Brain pericyte (primary cell): Measurements from ENCODE around the gene TXNDC11.
"Not testable (repeated sequence)": the region's sequence is repeated elsewhere in the genome, so short reads cannot be mapped to it uniquely, and the experiment has no call there.

ENCODE experiments used
- DNase-seq: peaks from one replicate; pipeline ENCODE4 v3.0.0-alpha.2; 2012; ENCODE audit warnings: low read depth, low spot score

TXNDC11 gene, protein sequence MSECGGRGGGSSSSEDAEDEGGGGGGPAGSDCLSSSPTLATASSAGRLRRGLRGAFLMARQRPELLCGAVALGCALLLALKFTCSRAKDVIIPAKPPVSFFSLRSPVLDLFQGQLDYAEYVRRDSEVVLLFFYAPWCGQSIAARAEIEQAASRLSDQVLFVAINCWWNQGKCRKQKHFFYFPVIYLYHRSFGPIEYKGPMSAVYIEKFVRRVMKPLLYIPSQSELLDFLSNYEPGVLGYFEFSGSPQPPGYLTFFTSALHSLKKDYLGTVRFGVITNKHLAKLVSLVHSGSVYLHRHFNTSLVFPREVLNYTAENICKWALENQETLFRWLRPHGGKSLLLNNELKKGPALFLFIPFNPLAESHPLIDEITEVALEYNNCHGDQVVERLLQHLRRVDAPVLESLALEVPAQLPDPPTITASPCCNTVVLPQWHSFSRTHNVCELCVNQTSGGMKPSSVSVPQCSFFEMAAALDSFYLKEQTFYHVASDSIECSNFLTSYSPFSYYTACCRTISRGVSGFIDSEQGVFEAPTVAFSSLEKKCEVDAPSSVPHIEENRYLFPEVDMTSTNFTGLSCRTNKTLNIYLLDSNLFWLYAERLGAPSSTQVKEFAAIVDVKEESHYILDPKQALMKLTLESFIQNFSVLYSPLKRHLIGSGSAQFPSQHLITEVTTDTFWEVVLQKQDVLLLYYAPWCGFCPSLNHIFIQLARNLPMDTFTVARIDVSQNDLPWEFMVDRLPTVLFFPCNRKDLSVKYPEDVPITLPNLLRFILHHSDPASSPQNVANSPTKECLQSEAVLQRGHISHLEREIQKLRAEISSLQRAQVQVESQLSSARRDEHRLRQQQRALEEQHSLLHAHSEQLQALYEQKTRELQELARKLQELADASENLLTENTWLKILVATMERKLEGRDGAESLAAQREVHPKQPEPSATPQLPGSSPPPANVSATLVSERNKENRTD

DNA sequence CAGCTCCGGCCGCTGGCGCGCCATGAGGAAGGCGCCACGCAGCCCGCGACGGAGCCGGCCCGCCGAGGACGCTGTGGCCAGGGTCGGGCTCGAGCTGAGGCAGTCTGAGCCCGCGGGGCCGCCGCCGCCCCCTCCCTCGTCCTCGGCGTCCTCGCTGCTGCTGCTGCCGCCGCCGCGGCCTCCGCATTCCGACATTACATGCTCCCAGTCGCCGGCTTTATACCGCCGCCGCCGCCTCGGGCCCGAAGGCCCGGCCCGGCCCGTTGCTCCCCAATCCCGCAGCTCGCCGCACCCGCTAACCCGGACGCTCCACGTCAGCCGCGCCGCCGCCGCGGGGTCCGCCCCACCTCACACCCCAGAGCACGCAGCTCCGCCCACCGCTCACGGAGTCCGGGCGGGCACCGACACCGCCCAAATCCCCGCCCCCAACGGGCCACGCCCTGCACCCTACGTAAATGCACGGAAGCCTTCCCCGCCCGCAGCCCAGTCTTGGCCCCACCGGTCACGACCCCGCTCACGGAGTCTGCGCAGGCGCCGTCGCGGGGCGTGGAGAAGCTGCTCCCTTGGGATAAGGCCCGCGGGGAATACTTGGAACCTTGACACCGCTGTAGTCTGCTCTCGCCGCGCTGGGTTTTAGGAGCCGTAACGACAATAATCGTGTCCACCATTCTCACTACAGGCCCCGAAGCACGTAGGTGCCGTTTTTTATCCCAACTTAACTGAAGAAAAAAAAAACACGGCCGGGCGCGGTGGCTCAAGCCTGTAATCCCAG lies at the start of gene TXNDC11:
TSS of gene TXNDC11 (minus strand) at position 322 of the 772 bp plus-strand sequence. CDS start at position 195, 127 bp downstream.
- peak; percentile 94 for DNase-seq

DNA sequence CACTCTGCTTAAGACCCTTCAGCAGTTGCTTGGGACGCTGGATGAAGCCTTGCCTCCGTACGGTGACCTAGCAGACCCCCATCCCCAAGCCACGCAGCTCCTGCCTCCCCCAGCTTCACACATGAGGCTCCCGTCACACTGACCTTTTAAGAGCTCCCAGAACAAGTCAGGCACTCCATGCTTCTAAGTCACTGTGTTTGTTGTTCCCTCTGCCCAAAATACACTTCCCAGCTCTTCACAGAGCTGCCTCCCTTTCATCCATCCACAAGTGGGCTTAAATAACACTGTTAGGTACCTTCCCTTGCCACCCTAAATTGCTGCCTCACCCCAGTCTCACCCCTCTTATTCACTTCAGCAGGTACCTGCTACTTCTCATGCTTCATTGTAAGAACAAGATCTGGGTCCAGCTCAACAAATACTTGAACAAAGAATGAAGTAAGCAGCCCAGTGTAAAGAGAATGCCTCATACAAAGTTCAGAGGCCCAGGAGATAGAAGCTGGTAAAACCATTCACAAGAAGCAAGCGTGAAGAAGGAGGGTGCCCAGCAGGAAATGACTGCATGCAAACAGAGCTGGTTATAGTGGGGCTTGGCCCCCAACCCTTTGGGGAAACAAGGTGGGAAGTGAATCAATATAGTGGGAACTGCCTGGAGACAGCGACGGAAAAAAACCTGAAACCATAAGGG lies 48.6 kb upstream of the TXNDC11 start:
- no peak for DNase-seq

DNA sequence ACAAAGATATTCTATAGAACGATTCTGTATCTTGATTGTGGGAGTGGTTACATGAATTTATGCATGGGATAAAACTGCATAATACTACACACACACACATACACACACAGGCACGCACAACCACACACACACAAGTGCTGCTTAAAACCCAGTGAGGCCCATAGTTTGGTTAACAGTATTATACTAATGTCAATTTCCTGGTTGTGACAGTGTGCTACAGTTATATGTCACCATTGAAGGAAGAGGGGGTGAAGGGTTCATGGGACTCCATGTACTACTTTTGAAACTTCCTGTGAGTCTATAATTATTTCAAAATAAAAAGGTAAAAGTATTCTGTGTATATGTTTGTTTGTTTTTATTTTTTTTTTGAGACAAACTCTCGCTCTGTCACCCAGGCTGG lies 46.3 kb upstream of the TXNDC11 start:
- DNase-seq: no peak

DNA sequence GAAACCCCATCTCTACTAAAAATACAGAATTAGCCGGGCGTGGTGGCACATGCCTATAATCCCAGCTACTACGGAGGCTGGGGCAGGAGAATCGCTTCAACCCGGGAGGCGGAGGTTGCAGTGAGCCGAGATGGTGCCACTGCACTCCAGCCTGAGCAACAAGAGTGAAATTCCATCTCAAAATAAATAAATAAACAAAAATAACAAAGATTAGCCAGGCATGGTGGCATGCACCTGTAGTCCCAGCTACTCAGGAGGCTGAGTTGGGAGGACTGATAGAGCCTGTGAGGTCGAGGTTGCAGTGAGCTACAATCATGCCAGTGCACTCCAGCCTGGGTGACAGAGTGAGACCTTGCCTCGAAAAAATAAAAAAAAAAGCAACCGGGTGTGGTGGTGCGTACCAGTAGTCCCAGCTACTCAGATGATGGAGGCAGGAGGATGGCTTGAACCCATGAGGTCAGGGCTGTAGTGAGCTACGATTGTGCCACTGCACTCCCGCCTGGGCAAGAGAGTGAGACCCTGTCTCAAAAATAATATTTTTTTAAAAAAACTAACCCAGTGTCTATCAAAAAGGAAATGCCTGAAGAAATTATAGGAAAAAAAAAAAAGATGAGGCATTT lies 42.4 kb upstream of the TXNDC11 start:
- not testable (repeated sequence) for DNase-seq

DNA sequence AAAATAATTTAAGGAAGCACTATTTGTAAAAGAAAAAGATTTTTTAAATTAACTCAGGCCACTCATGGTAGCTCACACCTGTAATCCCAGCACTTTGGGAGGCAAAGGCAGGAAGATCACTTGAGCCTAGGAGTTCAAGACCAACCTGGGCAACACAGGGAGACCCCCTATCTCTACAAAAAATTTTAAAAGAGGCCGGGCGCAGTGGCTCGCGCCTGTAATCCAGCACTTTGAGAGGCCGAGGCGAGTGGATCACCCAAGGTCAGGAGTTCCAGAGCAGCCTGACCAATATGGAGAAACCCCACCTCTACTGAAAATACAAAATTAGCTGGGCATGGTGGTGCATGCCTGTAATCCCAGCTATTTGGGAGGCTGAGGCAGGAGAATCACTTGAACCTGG lies 41.7 kb upstream of the TXNDC11 start:
- DNase-seq: not testable (repeated sequence)

DNA sequence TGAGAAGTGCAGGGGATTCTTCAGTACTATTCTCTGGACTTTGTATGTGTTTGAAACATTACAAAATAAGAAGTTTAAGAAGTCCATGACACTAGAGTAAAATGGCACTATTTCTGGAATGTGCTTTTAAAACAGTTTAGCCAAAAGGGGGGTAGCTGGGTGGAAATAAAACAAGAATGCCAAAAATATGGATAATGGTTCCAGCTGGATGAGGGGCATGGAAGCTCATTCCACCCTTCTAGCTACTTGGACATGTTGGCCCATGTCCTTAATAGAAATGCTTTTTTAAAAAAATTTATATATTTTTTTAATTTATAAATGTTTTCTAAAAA lies 41.3 kb upstream of the TXNDC11 start:
- DNase-seq: no peak

DNA sequence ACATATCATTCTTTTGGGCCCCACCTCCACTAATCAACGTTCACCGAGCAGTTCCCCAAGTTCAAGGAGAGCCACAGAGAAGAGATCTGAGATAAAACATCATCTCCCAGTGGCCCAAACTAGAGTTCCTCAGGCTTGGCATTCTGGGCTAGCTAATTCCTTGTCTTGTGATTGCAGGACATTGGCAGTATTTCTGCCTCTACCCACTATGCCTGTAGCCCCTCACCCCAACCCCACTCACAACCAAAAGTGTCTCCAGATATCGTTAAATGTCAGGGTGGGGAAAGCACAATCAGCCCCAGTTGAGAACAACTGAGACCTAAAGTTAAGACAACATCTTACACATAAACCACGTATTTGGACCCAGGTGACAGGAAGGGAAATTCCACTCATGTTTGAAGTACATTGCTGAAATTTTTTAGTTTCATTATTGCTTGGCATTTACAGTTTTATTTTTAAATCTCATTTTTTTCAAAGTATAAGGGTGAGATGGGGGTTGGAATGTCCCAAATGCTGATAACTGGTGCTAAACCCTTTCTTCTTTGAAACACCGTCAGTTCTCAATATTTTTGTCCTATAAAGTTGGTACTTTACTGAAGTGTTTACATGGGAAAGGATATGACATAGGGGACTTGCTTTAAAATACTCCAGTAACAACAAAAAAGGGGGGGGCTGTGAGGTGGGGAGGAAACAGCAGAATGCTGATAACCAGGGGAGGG lies 40.8 kb upstream of the TXNDC11 start:
- no peak for DNase-seq

DNA sequence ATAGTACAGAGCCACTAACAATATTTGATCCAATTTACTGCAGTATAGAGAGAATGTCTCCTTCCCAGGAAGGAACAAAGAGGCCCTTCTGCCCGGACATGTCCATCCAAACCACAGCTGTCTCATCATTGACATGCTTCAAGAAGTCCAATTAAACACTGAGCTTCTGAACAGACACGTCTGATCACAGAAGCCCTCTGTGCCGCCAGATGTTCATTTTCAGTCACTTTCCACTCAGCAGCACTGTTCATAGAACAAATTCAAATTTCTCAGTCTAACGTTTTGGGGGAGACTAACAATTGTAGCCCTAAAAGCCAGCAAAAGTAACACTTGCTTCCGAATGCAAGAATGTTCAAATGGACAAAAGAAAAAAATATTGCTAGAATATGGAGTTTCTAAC lies 39.1 kb upstream of the TXNDC11 start:
- DNase-seq: no peak

DNA sequence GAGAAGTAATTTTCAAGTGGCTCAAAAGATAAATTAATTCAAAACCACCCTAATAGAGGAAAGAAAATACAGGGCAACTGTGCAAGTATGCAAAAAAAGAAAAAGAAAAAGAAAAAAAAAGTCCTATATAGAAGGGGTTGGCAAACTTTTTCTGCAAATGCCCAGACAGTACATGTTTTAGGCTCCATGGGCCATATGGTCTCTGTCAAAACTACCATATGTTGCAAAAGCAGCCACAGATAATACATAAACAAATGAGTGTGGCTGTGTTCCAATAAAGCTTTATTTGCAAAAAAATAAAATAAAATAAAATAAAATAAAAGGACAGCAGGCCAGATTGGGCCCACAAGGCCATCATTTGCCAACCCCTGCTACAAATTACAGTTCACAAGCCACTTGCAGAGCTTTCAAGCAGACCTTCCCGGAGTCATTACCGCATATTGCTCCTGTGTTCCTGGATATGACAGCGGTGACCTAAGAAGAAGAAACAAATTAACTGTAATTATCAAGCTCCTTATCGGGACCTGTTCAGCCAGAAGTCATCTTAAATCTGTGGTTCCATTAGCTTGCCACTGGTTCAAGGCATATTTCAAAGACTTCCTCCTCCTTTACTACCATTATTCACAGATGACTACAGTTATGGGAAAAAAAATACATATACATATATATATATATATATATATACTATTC lies 38.5 kb upstream of the TXNDC11 start:
- DNase-seq: no peak

DNA sequence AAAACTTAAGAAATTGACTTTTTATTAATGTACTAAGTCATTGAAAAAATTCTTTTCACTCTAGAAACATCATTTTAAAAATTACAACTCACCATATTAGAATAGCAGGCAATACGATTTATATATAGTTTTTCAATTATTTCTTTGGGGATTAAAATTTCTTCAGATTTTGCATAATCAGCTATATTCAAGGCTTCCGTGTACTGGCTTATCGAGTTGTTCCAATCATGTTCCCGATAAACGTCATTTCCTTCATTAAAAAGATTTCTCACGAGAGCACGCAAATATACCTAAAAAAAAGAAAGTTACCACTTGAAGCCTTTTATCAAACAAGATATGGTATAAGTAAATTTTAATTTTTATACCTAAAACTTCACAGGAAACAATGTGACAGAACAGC lies 36.4 kb upstream of the TXNDC11 start:
- no peak for DNase-seq

DNA sequence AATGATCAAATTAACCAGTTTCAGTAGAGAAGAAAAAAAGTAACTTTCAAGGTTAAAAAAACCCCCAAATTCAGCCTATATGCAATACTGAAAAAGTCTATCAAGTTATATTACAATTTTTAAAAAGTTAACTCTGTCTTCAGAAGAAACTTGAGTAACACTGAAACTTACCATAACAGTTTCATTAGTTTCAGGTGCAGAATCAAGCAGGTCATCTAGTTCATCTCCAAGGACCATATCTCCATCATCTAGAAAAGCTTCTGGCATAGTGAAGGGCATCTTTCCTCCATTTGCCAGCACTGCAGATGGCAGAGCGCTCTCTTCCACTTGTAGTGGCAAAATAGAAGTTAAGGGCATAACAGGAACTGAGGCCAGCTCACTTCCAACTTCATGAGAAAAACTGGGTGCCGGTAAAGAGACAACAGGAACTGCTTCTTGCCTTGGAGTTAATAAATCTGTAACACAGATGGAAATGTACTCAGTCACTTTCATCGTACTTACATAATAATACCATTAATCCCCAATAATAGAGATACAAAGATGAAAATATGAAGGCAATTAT lies 31.5 kb upstream of the TXNDC11 start:
- no peak for DNase-seq

DNA sequence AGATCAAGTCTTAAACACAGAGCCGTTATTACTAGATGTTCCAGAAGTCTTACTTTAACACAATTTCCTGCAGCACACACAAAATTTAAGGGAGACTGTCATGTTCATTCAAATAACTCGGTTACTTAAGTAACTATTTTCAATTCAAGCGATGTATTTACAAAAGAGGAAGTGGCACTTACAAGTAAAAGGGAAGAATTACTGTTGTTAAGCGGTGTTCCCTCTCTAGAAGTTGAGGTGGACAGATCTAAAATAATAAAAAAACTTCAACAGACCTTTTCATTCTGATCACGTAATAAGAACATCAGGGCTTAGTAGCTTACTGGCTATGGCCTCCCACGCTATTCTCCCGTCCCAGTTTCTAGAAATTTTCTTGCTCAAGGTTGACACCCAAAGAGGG lies 26.2 kb upstream of the TXNDC11 start:
- DNase-seq: no peak

DNA sequence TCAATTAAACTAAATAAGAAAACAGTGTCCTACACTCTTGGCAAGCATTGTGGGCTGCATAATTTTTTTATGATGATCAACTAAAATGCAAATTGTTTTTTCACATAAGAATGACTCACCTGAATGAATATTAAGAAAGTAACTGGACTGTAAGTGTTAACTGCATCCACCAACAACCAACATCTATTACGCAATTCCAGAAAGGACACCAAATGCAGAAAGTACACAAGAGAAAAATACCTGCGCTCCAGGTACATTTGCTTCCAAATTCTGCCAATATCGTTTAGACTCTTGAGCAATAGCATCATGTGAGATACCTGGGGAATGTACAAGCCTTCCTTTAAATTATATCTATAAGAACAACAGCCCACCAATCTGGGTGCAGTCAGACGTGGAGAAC lies 19.8 kb upstream of the TXNDC11 start:
- no peak for DNase-seq

DNA sequence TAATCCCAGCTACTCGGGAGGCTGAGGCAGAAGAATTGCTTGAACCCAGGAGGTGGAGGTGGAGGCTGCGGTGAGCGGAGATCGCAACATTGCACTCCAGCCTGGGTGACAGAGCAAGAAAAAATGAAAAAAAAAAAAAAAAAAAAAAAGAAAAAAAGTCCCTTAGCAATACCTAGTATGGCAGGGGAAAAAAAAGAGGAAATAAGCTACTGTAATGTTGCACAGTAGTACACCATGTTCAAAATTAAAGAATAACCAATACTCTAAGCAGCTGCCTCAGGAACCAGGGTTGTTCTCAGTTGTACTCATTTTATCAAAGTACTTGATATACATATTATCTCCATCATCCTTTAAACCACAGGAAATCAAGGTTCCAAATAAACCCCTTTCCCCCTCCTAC lies 17.3 kb upstream of the TXNDC11 start:
- no peak for DNase-seq

DNA sequence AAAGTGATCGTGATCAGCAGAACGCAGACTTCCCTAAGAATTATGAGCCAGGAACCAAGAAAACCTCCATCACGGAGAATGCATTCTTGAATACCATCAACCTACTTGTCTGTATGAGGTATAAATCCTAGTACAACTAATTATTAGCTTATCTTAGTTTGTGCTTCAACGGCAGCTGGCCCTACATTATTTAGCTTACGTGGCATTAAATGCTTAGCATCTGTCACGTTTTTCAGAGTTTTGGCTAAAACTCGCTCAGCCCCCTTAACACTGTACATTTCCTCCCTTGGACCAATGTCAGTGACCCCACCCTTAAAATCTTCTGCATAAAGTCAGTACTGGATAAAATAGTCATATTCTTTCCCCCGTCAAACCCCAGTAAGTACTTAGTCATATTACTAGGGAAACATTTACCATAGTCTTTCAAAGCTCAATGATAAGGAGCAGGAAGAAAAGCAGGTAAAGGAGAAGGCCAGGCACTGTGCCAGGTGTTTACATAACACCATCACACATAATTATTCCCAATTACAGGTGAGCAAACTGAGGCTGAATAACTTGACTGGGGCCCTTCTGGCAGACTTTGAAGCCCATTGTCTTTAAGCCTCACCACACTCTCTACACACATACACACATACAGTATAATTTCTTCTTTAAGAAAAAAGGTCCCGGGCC lies 16.6 kb upstream of the TXNDC11 start:
- DNase-seq: no peak

DNA sequence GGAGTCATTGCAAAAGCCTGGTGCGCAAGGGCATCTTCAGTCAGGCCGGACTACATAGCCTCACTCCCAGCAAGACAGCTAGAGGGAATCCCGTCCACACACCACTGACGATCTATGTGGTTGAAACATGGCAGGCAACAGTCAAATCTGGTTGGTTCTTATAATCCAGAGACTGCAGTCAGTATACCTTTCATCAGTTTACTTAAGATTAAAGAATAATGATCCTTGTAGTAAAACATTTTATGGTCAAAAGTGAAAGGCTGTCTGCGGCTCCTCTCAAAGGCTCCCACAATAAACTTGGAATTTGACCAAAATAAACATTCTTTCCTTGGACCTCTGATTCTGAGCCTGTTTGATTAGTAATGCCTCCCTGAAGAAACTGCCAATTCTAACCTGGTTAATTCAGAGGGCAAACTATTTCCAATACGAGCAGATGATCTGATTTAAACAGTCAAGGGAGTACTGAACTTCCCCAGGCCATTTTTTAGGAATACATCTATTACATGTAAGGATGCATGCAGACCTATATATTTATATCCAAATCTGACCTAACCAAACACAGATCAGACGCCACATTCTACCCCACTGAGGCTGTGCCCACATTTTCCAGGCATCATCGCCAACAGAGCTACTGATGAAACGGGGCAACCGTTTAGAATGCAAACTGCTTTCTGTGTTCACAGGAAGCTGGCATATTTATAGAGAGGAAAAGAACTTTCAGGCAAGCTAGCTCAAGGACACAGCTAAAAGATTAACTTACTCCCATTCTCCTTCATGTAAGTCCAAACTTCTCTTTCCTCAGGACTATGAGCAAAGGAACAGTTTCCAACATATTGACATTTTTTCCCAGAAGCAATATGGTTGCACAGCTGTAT lies 15.3 kb upstream of the TXNDC11 start:
- DNase-seq: peak; percentile 30

DNA sequence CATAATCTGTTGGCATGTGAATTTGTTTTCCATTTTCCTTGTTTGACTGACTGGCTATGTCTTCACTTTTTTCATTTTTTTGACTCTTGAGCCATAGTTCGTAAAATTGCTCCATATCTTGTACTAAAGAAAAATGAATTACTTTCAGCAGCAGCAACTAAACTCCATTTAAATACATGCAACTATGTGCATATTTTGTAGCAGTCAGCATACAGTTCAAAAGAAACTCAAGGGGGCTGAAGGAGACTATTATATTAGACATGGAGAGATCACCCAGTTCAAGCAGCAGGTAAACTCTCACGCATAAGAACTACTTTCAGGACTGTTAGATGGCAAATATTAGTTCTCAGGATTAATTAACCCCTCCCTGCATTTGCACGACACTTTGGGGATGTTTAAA lies 13.6 kb upstream of the TXNDC11 start:
- no peak for DNase-seq
